Measurements from ENCODE around the gene E2F6.

E2F6 gene

GRCh38 chr2:11492720-11493119, 26.8 kb upstream of the E2F6 start:
- no peak for DNase-seq

GRCh38 chr2:11492244-11492643, 26.3 kb upstream of the E2F6 start:
- no peak for DNase-seq

- DNase-seq = no peak
These were observed 25.5 kb upstream of the E2F6 start for GRCh38 chr2:11491348-11491933.

- DNase-seq = no peak
These were observed 24.2 kb upstream of the E2F6 start for GRCh38 chr2:11490194-11490593.

- no peak for DNase-seq
These were observed 22.8 kb upstream of the E2F6 start for GRCh38 chr2:11488809-11489208.

GRCh38 chr2:11483806-11484617, 18.1 kb upstream of the E2F6 start:
- DNase-seq = no peak

GRCh38 chr2:11482473-11483035, 16.6 kb upstream of the E2F6 start:
- DNase-seq = no peak

GRCh38 chr2:11481789-11482472, 16.0 kb upstream of the E2F6 start:
- no peak for DNase-seq

GRCh38 chr2:11481426-11481788, 15.4 kb upstream of the E2F6 start:
- no peak for DNase-seq

GRCh38 chr2:11480859-11481258, 14.9 kb upstream of the E2F6 start:
- DNase-seq = no peak

- no peak for DNase-seq
These were observed 14.4 kb upstream of the E2F6 start for GRCh38 chr2:11480406-11480805.

GRCh38 chr2:11478899-11479605, 13.1 kb upstream of the E2F6 start:
- no peak for DNase-seq

GRCh38 chr2:11477994-11478393, 12.0 kb upstream of the E2F6 start:
- peak; percentile 83 for DNase-seq

GRCh38 chr2:11473659-11474433, 7.9 kb upstream of the E2F6 start:
- no peak for DNase-seq

- DNase-seq = no peak
These were observed 1.8 kb upstream of the E2F6 start for GRCh38 chr2:11467749-11468148.

- no peak for DNase-seq
These were observed 1.2 kb upstream of the E2F6 start for GRCh38 chr2:11467129-11467649.

GRCh38 chr2:11466307-11467128, 557 bp upstream of the E2F6 start:
- no peak for DNase-seq

- DNase-seq = no peak
These were observed 864 bp downstream of the E2F6 start for GRCh38 chr2:11465110-11465484.

GRCh38 chr2:11459816-11460215, 6.1 kb downstream of the E2F6 start:
- DNase-seq = no peak

GRCh38 chr2:11458753-11459152, 7.2 kb downstream of the E2F6 start:
- no peak for DNase-seq

- no peak for DNase-seq
These were observed 8.0 kb downstream of the E2F6 start for GRCh38 chr2:11457935-11458334.
